AG04450 (cell line): ENCODE measurements around the gene TNNT2. TPM values are rescaled to one million over a fixed set of nuclear protein-coding genes. Genes with fewer than 3 reads are reported as not detected.

Experiments used
- CTCF ChIA-PET: fragments of 300-600, 350-600 bp; formaldehyde crosslinking; extraction: SDS; loops from one replicate; lab custom pipeline; 2022; ENCODE audit warnings: antibody characterized with exemption, inconsistent platforms; lab: Charles Lee
- POLR2A ChIA-PET: fragments of 350-600 bp; formaldehyde crosslinking; extraction: SDS; loops from one replicate; lab custom pipeline; 2021; ENCODE audit warnings: antibody characterized with exemption, inconsistent platforms; lab: Yijun Ruan, JAX
- DNase-seq: peaks from one replicate; pipeline ENCODE4 v3.0.0-alpha.2; 2011; ENCODE audit warnings: low read depth, low spot score
- H3K27ac ChIP-seq: one replicate; pipeline ENCODE4 v1.5.1; 2012; ENCODE audit warnings: low read depth, low read length, control low read depth
- H3K27me3 ChIP-seq: one replicate; pipeline ENCODE4 v1.6.0; 2012; ENCODE audit warnings: low read length; ENCODE audit not compliant: control insufficient read depth, insufficient read depth
- H3K4me3 ChIP-seq: 2 replicates; pipeline ENCODE4 v1.5.1; 2011; ENCODE audit warnings: mild to moderate bottlenecking, low read depth, low read length, control low read depth
- H3K9me3 ChIP-seq: 2 replicates; pipeline ENCODE4 v1.5.1; 2012; ENCODE audit warnings: low read length; ENCODE audit not compliant: control insufficient read depth, insufficient read depth
- CTCF ChIP-seq: IDR thresholded peaks from 2 replicates; pipeline ENCODE4 v1.5.1; 2011; ENCODE audit warnings: low read depth, low read length, control low read depth, inconsistent platforms
- polyA plus RNA-seq: library from polyadenylated mRNA; depleted of rRNA; stranded (reverse); fragments of >200 nt; gene quantifications from 2 replicates; pipeline ENCODE4 v1.2.3, GENCODE V29; 2011

Gene TNNT2
- polyA plus RNA-seq, 1 experiment, result 2.3 TPM

DNA sequence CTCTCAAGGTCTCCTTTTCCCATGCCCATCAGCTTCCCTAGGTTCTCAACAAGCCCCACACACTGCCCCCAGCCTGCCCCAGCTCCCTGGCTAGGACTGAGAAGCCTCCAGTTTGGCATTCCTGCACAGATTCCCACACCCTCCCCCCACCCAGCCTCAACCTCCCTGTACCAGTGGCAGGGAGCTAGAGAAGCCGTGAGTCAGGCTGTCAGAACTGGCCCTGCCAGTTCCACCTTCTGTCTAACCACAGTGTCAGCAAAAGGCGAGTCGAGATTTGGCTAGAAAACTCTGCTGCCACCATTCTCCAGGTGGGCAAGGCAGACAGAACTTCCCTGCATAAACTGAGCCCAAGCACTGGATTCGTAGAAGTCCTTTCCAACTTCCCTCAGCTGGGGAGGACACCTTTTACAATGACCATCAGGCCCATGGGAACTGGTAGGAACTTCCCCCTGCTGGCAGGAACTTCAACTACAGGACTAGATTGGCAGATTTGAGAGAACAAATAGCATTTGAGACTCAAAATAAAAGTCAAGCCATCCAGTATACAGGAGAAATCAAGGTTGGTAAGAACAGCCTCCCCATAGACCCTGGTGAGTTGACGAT lies 31.0 kb downstream of the TNNT2 start:
- CTCF ChIA-PET, result interaction anchor here (0.6 to 6.3 kb wide), 39 partner anchors 8 to 574 kb away, joined by 3 to 66 read pairs (median 4); partner anchors contain the start of gene PKP1
- Histone ChIP-seq H3K27ac (no peak overlapping the region), H3K9me3 (peaks cover 3% of the 10 kb centered on the region; the same call in 1 of the 2 replicates), H3K27me3 (peaks cover 43% of the 10 kb centered on the region), H3K4me3 (no peak overlapping the region)
- POLR2A ChIA-PET, result interaction anchor here (0.8 kb wide), 1 partner anchor 166 kb away, joined by 5 read pairs; no protein-coding TSS in a partner anchor
- peak; percentile 21 for DNase-seq
- TF ChIP-seq CTCF, result peak; percentile 85

DNA sequence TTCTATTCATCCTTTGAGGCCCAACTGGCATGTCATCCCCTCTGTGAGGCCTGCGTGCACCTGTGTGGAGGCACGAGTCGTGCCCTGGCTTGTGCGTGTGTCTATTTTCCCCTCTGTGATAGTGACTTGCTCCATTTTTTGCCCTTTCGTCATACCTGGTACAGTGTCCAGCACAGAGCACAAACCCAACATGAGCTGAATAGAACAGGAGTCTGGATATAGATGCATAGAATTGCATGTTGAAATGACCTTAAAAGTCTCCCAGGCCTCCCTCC lies 32.5 kb downstream of the TNNT2 start:
- ChIA-PET CTCF (interaction anchor here (1.2 to 6.3 kb wide), 5 partner anchors 16 to 91 kb away, joined by 3 to 66 read pairs (median 43); no protein-coding TSS in a partner anchor), POLR2A (no interaction called here)
- Histone ChIP-seq H3K9me3 (peaks cover 3% of the 10 kb centered on the region; the same call in 1 of the 2 replicates), H3K27me3 (peaks cover 32% of the 10 kb centered on the region), H3K4me3 (no peak overlapping the region), H3K27ac (no peak overlapping the region)
- TF ChIP-seq CTCF, result no peak
- DNase-seq, result no peak

DNA sequence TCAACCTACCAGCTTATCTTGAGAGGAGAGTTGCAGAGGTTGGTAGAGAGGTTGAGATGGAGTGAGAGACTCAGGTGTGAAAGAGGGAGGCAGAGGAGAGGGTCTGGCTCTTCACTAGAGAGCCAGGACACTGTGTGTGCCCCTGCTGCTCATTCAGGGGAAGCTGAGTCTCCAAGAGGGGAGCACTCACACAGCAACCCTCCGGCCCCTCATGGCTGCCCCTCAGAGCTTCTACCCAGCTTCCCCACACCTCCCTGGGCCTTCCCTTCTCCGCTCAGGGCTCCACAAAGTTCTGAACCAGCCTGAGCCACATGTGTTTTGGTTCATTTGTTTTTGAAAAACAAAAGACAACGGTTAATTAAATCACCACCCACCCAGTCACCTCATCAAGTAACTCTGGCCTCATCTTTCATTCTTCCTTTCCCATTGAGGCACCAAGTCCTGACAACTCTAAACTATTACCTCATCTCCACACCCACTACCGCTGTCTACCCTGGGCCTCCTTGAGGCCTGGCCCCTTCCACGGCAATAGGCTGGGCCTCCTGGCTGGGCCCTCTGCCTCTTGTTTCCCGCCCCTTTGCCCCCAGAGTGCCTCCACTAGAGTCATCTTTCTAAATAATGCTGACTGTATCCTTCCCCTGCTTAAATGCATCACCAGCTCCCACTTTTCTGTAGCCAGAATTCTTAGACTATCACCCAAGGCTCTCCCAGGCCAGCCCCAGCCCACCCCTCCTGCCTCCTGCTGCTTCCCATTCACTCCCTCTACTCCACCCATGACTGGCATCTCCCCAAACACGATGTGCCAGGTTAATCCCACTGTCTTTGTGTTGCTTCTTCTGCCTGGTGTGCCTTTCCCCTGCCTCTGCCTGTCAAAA lies 33.0 kb downstream of the TNNT2 start:
- Histone ChIP-seq H3K27me3 (peaks cover 31% of the 10 kb centered on the region), H3K9me3 (peaks cover 3% of the 10 kb centered on the region; the same call in 1 of the 2 replicates), H3K4me3 (no peak overlapping the region), H3K27ac (no peak overlapping the region)
- POLR2A ChIA-PET, result no interaction called here
- no peak for TF ChIP-seq CTCF
- CTCF ChIA-PET, result interaction anchor here (0.9 to 6.3 kb wide), 2 partner anchors 16 to 71 kb away, joined by 4 to 66 read pairs; no protein-coding TSS in a partner anchor
- DNase-seq, result no peak

DNA sequence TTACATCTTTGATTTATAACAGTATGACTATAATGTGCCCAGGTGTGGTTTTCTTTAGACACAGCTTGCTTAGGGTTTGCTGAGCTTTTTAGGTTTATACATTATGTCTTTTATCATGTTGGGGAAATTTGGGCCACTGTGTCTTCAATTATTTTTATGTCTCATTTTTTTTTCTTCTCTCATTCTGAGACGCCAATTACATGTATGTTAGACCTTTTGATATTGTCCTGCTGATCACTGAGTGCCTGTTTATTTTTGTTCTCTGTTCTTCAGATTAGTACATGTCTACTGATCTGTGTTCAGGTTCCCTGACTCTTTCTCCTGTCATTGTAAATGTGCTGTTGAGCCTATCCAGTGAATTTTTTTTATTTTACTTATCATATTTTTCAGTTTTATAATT lies 36.1 kb downstream of the TNNT2 start:
- H3K9me3 ChIP-seq, result peaks cover 3% of the 10 kb centered on the region; the same call in 1 of the 2 replicates
- CTCF ChIA-PET, result interaction anchor here (1.2 kb wide), 1 partner anchor 20 kb away, joined by 3 read pairs; no protein-coding TSS in a partner anchor
- H3K27ac ChIP-seq, result no peak overlapping the region
- no peak for TF ChIP-seq CTCF
- H3K27me3 ChIP-seq, result peaks cover 32% of the 10 kb centered on the region
- H3K4me3 ChIP-seq, result no peak overlapping the region
- DNase-seq, result no peak
- POLR2A ChIA-PET, result no interaction called here
